Kasumi-1 (cell line): ENCODE results near the gene HIVEP3.

Experiments
- DNase-seq, 2 experiments: peaks; one replicate each; lab custom pipeline; 2025; lab: John Stamatoyannopoulos, UW

Gene HIVEP3

DNA sequence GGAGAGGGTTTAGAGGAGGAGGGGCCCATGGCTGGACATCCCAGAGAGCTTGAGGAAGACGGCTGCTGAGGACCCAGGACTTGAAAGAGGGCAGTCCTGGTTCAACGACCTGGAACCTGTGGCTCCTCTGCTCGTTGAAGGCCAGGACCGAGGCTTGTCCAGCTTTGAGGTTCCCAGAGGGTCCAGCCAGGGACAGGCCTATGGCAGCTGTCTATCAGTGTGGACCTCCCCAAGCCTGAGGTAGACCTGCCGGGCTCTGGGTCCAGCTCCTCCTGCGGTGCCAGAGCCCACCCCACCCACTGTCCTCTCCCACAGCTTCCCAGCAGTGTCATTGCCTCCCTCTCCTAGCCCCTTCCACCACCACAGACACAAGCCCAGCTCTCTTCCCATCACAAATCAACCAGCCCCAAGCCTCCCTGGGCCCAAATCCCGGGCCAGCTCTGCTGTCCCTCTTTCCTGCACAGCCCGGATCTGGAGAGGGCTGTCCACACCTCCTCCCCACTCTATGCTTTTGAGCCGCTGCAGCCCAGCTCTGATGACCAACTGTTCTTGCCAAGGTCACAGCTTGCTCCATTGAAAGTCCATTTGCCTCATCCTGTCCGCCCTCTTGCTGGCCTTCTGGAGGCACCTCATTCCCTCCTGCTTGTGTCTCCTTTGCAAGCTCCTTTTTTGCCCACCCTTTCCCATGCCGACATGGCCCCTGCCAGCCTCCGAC is 385.5 kb downstream of the HIVEP3 start:
- DNase-seq: no peak

DNA sequence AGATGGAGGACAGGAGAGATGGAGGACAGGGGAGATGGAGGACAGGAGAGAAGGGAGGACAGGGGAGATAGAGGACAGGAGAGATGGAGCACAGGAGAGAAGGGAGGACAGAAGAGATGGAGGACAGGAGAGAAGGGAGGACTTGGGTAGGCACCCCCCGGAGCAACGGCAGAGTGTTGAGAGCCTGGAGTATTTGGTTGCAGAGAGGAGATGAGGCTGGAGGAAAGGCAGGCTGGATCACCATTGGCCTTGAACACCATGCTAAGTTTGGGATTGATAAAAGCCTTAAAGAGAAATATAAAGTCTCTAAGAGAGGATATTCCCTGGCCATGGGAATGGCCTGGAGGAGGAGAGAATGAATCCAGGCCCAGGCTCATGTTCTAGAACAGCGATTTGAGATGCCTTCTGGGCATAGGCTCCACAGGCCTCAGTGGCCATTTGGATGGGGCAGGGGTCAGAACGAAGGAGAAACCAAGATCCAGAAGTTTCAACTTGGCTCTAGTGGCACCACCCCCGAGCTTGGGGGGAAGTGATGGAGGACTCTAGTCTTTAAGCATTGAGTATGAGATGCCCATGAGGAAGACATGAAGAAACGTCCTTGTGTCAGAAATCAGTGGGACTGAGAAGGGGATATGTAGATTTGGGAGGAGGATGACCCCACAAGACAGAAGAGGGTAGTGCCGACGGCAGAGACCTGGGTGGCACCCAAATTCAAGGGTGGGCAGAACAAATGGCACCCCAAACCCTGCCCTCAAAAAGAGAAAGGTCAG is 386.3 kb downstream of the HIVEP3 start:
- DNase-seq: no peak

DNA sequence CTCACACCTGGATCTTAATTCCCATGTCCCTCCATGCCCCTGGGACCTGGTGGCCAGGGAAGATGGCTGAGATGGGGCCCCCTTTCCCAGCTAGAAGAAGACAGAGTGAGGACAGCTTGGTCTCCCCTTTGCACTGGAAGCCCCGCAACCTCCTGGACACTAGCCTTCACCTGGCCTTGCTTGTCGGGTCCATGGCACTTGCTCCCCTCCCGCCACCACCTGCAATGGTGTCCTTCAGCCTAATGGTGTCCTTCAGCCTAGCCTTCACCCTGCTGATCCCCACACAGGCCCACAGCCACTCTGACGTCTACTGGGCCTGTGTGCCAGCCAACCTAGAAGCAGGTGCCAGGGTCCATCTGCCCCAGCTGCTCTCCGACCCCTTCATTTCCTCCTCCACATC is 388.3 kb downstream of the HIVEP3 start:
- DNase-seq: no peak

DNA sequence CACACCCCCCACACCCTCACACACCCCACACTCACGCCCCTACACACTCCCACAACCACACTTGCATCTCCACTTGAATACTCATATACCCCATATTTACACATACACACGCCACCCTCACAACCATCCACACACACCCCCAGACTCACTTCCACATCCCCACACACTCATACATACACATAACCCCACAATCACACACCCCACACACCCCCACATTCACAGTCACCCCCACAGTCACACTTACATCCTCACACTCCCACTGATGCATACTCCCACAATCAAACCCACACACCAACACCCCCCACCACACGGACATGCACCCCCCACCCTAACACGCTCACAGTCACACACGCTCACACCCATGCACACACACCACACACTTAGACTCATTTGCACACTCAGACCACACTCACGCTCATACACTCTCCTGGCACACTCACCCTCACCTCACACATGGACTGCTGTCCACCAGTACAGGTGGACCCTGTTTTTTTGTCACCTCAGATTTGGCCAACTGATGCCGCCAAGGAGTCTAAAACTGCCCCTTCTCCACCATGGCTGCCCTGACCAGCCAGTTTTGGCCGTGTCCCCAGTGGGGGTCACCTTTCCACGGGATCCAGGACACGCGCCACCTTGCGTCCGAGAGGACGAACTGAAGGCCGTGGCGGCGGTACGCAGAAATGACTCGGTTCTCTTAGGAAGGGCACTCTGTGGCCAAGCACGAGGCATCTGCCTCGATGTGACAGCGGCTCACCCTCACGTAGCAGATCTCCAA is 388.9 kb downstream of the HIVEP3 start:
- no peak for DNase-seq

DNA sequence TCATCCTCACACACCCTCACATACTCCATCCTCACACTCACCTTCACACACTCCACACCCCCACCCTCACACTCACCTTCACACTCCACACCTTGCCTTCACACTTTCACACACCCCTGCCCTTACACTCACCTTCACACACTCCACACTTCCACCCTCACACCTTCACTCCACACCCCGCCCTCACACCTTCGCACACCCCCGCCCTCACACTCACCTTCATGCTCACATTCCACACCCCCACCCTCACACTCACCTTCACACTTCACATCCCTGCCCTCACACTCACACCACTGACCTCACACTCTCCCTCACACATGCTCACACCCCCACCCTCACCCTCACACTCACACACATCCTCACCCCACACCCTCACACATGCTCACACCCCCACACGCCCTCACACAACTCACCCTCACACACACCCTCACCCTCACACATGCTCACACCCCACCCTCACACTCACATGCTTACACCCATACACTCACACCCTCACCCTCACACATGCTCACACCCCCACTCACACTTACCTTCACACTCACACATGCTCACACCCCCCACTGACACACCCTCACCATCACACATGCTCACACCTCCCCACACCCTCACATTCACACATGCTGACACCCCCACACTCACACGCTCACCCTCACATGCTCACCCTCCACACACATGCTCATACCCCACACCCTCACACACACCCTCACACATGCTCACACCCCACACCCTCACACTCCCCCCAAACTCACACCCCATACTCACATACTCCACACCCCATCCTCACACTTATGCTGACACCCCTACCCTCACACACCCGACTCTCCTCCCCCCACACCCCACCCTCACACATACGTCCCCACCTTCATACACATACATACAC is 389.8 kb downstream of the HIVEP3 start:
- no peak for DNase-seq

DNA sequence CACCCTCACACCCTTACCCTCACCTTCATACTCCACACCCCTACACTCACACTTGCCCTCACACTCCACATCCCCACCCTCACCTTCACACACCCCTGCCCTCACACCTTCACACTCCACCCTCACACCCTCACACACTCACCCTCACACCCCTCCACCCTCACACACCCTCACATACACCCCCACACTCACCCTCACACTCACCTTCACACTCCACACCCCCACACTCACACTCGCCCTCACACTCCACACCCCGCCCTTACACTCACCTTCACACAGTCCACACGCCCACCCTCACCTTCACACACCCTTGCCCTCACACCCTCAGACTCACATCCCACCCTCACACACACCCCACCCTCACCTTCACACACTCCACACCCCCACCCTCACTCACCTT is 390.6 kb downstream of the HIVEP3 start:
- no peak for DNase-seq

DNA sequence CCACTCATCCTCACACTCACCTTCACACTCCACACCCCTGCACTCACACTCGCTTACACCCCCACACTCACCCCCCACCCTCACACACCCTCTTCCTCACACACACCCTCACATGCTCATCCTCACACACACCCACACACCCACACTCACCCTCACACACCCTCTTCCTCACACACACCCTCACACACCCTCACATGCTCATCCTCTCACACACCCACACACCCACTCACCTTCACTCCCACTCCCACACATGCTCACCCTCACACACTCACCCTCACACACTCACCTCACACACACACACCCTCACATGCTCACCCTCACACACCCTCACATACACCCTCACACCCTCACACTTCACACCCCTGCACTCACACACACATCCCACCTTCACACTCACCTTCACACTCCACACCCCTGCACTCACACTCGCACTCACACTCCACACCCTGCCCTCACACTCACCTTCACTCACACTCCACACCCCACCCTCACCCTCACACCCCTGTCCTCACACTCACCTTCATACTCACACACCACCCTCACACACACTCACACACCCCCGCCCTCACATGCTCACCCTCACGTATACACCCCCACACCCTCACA is 391.7 kb downstream of the HIVEP3 start:
- DNase-seq: no peak

DNA sequence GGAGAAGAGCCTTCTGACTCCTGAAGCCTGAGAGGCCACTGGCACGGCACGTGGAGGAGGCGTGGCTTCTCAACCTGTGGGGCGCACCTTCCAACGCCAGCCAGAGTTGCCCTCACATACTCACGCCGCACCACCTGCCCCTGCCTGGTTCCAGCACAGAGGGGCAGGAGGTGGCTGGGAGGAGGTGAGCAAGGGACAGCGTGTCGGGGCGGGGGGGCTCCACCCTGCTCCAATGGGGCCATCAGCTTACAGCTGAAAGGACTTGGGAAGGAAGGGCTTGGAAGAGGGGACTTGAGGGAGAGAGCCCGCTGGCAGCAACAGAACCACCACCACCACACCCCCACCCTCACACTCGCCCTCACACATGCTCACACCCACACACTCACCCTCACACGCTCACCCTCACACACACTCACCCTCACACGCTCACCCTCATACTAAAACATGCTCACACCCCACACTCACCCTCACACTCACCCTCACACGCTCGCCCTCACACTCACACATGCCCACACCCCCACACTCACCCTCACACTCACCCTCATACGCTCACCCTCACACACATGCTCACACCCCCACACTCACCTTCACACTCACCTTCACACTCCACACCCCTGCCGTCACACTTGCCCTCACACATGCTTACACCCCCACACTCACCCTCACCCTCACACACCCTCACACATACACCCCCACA is 392.7 kb downstream of the HIVEP3 start:
- DNase-seq: no peak

DNA sequence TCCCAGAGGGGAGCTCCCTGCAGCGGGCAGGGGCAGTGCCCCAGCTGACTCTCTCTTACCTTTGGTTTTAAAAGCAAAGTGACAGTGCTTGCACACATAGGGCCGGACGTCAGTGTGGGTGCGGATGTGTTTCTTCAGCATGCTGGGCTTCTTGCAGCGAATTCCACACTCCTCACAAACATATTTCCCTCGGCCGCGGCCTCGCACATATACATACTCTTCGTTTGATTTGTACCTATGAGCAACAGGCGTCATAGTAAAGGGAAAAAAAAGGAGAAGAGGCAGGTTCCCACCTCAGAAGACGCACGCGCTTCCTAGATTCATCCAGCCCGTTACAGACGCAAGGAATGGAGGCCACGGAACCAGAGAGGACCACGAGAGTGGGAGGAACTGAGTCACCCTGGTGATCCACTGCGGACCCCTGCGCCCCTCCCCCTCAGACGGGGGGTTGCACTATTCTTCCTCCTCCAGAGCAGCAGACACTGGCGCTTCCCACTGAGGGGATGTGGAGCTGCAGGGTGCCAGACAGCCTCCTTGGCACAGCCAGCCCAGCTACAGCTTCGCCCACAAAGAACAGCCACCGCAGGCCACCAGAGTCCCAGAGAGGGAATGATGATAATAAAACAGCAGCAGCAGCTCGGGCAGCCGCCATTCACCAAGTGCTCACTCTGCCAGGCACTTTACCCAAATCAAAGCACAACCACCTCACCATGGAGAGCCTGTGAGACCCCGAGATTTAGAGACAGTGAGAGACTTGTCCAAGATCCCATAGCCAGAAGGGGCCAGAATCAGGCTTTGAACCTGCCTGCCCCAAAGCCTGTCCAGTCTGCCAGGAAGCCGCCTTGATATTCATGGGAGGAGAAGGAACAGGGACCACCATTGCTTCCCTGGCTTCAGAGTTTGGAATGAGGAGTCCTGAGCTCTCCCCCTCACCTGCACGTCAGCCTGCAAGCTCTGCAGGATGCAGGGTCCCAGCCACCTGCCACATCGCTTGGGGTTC is 393.7 kb downstream of the HIVEP3 start:
- DNase-seq: no peak

DNA sequence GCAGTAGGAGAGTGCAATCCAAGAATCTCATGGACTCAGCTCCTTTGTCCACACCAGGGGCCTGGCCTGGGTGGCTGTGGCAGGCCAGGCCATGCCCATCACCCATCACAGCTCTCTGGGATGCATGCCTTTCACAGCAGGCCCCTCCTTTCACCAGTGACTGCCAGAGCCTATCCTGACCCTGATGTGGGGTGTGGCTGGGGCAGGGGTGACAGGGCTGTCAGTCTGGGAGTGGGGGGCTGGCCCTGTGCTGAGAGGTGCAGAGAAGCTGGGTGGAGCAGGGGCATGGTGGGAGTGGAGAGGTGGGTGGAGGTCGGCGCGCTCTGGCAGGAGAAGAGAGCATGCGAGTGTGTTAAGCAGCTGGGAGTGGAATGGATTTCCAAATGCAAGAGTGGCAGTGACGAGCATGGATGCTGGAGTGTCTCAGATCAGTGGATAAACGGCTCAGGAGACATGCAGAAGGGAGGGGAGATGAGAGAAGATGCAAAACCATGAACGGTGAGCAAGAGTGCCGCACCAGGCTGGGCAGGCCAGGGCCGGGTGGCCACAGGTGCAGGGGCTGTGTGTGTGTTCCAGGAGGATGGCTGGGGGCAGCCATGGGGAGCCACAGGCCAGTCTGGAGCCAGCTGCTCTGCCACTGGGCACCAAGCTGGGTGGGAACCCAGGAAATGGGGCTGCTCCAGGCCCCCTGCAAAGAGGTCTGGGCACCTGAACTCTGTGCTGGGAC is 394.6 kb downstream of the HIVEP3 start:
- DNase-seq: no peak

DNA sequence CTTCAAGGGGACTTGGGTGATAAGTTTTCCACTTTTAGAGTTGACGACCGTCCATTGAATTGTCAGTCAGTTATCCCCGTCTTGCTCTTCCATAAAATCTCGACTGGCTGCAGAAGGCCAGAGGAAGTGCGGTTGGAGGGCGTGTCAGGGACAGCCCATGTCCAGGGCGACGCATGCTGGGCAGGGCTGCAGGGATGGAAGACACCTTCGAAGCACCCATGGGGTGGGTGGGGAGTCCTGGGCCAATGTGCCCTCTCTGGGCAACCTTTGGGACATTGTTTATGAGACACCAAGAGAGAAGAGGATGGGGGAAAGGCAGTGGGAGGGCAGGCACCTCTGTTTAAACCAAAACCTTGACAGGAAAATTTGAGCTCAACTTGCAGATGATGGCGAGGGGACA is 395.7 kb downstream of the HIVEP3 start:
- DNase-seq: no peak

DNA sequence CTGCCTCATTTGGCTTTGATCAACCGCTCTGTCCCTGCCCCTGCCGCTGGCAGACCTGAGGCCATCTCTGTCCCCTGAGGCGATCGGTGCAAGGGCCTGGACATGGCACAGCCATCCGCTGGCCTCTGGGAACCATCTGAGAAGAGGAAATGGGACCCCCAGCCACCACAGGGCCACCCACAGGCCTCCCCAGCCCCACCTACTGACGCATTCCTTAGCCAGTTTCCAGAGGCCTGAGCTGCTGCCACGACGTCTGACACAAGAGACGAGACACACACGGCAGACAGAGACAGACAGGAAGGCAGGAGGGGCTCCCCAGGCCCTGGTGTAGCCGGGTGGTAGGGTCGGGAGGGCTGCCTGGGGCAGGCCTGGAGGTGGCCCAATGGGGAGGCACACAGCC is 397.0 kb downstream of the HIVEP3 start:
- no peak for DNase-seq

DNA sequence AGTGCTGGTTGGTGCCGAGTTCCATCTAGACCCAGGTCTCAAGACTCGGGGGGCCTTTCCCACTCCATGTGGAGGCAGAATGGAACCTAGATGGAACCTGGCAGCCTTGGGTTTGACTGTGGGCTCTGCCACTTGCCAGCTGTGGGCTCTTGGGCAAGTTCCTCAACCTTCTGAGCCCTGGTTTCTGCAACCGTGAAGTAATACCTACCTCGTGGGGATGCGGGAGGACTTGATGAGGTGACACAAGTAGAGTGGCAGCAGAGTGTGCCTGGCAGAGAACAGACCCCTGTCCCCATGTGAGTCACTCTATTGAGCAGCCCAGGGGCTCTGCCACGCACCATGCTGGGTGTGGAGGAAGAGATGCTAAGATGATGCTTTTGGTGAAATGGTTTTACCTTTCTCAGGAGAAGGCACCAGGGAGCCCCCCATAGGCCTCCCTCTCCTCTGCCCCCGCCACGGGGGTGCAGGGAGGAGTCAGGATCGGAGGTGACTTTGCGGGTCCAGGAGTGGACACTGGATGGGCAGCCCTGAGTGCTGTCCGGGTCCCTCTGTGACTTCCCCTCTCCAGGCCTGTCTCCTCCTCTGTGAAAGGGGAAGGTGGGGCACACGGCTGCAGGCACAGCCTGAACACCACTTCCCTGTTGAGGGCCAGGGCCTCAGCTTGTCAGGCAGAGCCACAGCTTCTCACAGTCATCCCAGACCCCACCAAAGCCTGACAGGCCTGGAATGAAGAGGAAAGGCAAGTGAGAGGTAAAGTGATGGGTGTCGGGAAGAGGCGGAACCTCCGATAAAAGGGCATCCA is 397.6 kb downstream of the HIVEP3 start:
- peak; percentile 31 to 38 for DNase-seq

DNA sequence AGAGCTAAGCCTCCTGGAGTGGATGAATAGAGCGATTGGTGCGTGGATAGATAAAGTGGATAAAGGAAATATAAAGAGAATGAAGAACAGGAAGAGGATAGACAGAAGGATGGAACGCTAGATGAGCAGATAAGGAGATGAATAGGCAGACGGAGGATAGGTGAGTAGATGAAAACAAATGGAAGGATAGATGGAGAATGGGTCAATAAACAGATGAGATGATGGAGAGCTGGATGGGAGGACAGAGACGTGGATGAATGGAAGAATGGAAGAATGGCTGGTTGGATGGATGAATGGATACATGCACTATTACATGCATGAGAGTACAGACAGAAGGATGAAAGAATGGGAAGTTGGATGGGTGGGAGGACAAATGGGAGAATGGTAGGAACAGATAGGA is 399.1 kb downstream of the HIVEP3 start:
- no peak for DNase-seq

DNA sequence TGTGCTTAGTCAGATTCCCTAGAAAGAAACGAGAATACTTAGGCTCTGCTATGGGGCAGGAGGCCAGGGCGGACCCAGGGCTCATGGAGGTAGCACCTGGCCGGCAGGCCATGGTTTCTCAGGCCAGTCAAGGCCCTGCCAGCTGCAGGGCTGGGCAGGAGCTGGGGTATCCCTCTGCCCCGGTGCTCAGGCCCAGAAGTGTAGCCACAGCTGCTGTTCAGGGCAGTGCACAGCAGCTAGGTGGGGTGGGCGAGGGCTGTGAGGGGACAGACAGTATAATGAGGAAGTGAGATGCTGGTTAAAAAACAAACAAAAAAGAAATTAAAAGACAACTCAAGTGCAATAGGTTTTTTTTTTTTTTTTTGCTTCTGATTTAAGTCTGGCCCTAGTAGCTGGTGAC is 400.3 kb downstream of the HIVEP3 start:
- DNase-seq: peak in 1 of 2 experiments; percentile 21

DNA sequence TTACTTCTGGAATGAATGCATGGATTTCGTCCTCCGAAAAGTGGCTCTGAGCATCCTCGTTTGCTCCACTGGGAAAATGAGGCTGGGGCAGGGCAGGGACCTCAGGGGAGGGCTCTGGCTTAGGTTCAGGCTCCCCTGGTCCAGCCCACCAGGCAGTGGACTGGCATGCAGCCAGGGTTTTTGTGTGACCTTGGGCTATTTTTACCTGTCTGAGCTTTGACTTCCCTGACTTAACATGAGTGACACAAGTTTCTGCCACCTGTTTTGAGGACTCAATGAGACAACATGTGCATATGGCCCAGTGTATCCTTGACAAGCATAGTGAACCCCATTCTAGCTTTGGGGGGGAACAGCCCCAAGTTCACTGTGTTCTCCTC is 401.7 kb downstream of the HIVEP3 start:
- DNase-seq: no peak

DNA sequence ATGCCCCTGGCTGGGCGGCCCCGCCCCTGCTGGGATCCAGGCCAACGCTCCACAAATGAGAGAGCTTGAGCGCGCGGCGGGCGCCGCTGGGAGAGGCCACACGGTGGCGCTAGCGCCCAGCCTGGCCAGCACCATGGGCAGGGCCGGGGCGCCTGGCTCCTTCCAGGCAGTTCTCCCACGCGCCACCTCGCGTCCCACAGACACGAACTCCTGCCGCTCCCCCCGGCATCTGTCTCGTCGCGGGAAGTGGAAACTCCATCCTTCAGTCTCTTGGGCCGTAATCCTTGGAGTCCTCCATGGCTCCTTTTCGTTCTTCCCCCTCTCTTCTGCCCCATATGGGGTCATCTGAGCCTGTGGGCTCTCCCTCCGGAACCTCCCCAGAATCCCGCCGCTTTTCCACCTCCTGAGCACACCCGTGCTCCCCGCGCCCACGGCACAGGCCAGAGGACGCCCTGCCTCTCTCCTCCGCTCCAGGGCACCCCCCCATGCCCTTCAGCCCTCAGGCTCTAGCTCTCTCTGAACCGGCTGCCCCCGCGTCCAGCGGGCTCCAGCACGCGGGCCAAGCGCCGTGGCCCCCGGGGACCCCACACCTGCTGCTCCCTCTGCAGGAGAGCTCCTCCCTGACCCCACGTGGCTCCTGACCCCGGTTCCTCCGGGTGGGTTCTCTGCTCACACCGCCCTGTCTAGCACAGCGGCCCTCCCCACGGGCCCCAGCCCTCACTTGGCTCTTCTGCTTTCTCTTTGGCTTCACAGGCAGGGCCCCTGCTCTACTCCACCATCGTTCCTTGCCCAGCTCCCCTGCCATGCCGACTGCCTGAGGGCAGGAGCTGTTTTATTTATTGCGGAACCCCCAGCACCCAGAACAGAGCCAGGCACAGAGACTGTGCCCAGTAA is 402.3 kb downstream of the HIVEP3 start:
- peak; percentile 53 to 61 for DNase-seq
